ENCODE results near the gene SPATA25.

DNA sequence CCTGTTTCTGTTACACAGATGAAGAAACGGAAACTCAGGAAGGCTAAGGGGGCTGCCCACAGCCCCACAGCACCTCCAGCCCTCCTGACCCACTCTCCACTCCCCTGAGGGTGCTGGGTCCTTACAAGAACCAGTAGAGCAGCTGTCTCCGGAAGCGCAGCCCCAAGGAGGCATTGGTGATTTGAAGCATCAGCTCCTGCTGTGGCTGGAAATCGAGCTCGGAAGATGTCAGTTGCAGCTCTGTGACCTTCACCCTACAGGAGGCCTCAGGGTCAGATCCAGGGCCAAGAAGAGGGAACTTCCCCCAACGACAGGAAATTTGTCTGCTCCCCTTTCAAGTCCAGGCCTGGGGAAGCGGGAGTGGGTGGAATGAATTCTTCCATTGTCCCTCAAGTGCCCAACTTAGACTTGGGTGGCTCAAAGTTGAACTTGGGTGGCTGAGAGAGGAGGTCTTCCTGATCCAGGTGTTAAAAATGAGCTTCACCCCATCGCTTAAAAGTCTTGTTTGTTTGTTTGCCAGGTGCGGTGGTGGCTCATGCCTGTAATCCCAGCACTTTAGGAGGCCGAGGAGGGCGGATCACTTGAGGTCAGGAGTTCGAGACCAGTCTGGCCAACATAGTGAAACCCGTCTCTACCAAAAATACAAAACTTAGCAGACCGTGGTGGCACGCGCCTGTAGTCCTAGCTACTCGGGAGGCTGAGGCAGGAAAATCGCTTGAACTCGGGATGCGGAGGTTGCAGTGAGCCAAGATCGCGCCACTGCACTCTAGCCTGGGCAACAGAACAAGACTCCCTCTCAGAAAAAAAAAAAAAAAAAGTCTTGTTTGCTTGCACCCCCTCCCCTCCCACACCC, 22.6 kb upstream of the SPATA25 start:
- TF ChIP-seq, protein P1, sequence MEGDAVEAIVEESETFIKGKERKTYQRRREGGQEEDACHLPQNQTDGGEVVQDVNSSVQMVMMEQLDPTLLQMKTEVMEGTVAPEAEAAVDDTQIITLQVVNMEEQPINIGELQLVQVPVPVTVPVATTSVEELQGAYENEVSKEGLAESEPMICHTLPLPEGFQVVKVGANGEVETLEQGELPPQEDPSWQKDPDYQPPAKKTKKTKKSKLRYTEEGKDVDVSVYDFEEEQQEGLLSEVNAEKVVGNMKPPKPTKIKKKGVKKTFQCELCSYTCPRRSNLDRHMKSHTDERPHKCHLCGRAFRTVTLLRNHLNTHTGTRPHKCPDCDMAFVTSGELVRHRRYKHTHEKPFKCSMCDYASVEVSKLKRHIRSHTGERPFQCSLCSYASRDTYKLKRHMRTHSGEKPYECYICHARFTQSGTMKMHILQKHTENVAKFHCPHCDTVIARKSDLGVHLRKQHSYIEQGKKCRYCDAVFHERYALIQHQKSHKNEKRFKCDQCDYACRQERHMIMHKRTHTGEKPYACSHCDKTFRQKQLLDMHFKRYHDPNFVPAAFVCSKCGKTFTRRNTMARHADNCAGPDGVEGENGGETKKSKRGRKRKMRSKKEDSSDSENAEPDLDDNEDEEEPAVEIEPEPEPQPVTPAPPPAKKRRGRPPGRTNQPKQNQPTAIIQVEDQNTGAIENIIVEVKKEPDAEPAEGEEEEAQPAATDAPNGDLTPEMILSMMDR (IDR thresholded peaks at IDR 0.05), result no peak
- TF ChIP-seq POLR2AphosphoS5 (IDR thresholded peaks at IDR 0.05), result no peak
